IMR-90 (cell line): ENCODE measurements around the gene GRID1. TPM values are rescaled to one million over a fixed set of nuclear protein-coding genes. Genes with fewer than 3 reads are reported as not detected.

Experiments
- ATAC-seq: fragments of 200-7000 bp; cut with Tn5 transposase; 2 replicates; pipeline ENCODE4 v1.9.1; 2020; ENCODE audit warnings: low read depth, mild to moderate bottlenecking, moderate library complexity
- BruUV-seq: library from RNA; stranded (reverse); fragments of 400-500 nt; replicated peaks from 2 replicates; lab custom pipeline; 2021; lab: Mats Ljungman, UMichigan
- CTCF ChIA-PET: fragments of 300-600 bp; formaldehyde crosslinking; extraction: SDS; loops from one replicate; lab custom pipeline; 2021; ENCODE audit warnings: antibody characterized with exemption; lab: Yijun Ruan, JAX
- POLR2A ChIA-PET: fragments of 300-600 bp; sonication (Branson Sonifier 250); formaldehyde crosslinking; loops from one replicate; lab custom pipeline; 2022; ENCODE audit warnings: antibody characterized with exemption; ENCODE audit not compliant: unreplicated experiment; lab: Charles Lee
- DNase-seq: peaks from one replicate; pipeline ENCODE4 v3.0.0; 2013
- H2AFZ ChIP-seq: replicated peaks from 2 replicates; pipeline ENCODE3; 2013; ENCODE audit warnings: low read length, mild to moderate bottlenecking; ENCODE audit not compliant: poor library complexity
- H2AK5ac ChIP-seq: 2 replicates; pipeline ENCODE4 v1.6.1; 2013; ENCODE audit warnings: low read depth, low read length, inconsistent platforms
- H2AK9ac ChIP-seq: replicated peaks from 2 replicates; pipeline ENCODE3; 2013; ENCODE audit warnings: mild to moderate bottlenecking, low read depth, low read length, moderate library complexity; ENCODE audit not compliant: poor library complexity
- H2BK120ac ChIP-seq: 2 replicates; pipeline ENCODE4 v1.6.1; 2013; ENCODE audit warnings: low read depth, low read length, inconsistent platforms
- H2BK15ac ChIP-seq: 3 replicates; pipeline ENCODE4 v1.6.1; 2013; ENCODE audit warnings: low read depth, low read length, inconsistent platforms
- H2BK20ac ChIP-seq: 2 replicates; pipeline ENCODE4 v1.6.1; 2013; ENCODE audit warnings: low read depth, mild to moderate bottlenecking, inconsistent platforms, low read length, moderate library complexity
- H2BK5ac ChIP-seq: 2 replicates; pipeline ENCODE4 v1.6.1; 2013; ENCODE audit warnings: mild to moderate bottlenecking, low read depth, low read length, inconsistent platforms; ENCODE audit not compliant: poor library complexity, severe bottlenecking
- H3K14ac ChIP-seq: replicated peaks from 2 replicates; pipeline ENCODE4 v1.6.1; 2013; ENCODE audit warnings: low read depth, low read length, inconsistent platforms
- H3K18ac ChIP-seq: 2 replicates; pipeline ENCODE4 v1.6.1; 2013; ENCODE audit warnings: low read depth, low read length, control low read depth
- H3K23ac ChIP-seq: 2 replicates; pipeline ENCODE4 v1.6.1; 2013; ENCODE audit warnings: low read depth, low read length, inconsistent platforms
- H3K27ac ChIP-seq: 2 replicates; pipeline ENCODE4 v1.5.1; 2013; ENCODE audit warnings: mild to moderate bottlenecking, control low read depth, low read length; ENCODE audit not compliant: insufficient read depth
- H3K27me3 ChIP-seq: 2 replicates; pipeline ENCODE4 v1.6.1; 2013; ENCODE audit warnings: low read length; ENCODE audit not compliant: control insufficient read depth, insufficient read depth
- H3K36me3 ChIP-seq: 2 replicates; pipeline ENCODE4 v1.6.1; 2013; ENCODE audit warnings: low read length, mixed read lengths; ENCODE audit not compliant: control insufficient read depth, insufficient read depth
- H3K4ac ChIP-seq: 2 replicates; pipeline ENCODE4 v1.6.1; 2013; ENCODE audit warnings: low read depth, low read length, inconsistent platforms
- H3K4me1 ChIP-seq: 2 replicates; pipeline ENCODE4 v1.6.1; 2013; ENCODE audit warnings: low read length, mixed read lengths; ENCODE audit not compliant: control insufficient read depth, insufficient read depth
- H3K4me2 ChIP-seq: 2 replicates; pipeline ENCODE4 v1.6.1; 2013; ENCODE audit warnings: low read depth, mild to moderate bottlenecking, control low read depth, low read length, moderate library complexity
- H3K4me3 ChIP-seq: 2 replicates; pipeline ENCODE4 v1.5.1; 2013; ENCODE audit warnings: low read depth, mild to moderate bottlenecking, control low read depth, low read length, moderate library complexity; ENCODE audit not compliant: insufficient read depth
- H3K56ac ChIP-seq: 2 replicates; pipeline ENCODE4 v1.6.1; 2013; ENCODE audit warnings: low read length, inconsistent platforms; ENCODE audit not compliant: insufficient read depth; ENCODE audit errors: extremely low read depth
- H3K79me1 ChIP-seq, 2 experiments: 2 replicates each; pipeline ENCODE4 v1.6.1; 2013; ENCODE audit warnings: low read length in 2 of 2, inconsistent platforms in 1 of 2, low read depth in 1 of 2
- H3K9ac ChIP-seq: 2 replicates; pipeline ENCODE4 v1.6.1; 2013; ENCODE audit warnings: low read depth, low read length, control low read depth
- H3K9me1 ChIP-seq: 2 replicates; pipeline ENCODE4 v1.6.1; 2013; ENCODE audit warnings: low read length, inconsistent platforms; ENCODE audit not compliant: insufficient read depth
- H3K9me3 ChIP-seq: 2 replicates; pipeline ENCODE4 v1.6.1; 2013; ENCODE audit warnings: low read length; ENCODE audit not compliant: control insufficient read depth, insufficient read depth
- H4K20me1 ChIP-seq: 2 replicates; pipeline ENCODE4 v1.6.1; 2013; ENCODE audit warnings: low read length, inconsistent platforms; ENCODE audit not compliant: insufficient read depth
- H4K5ac ChIP-seq: 2 replicates; pipeline ENCODE4 v1.6.1; 2013; ENCODE audit warnings: mild to moderate bottlenecking, low read depth, low read length, control low read depth
- H4K8ac ChIP-seq, 2 experiments: 2 replicates each; pipeline ENCODE4 v1.6.1; 2013; ENCODE audit warnings: low read depth in 2 of 2, low read length in 2 of 2, control low read depth in 1 of 2, inconsistent platforms in 1 of 2
- H4K91ac ChIP-seq: 2 replicates; pipeline ENCODE4 v1.6.1; 2013; ENCODE audit warnings: low read depth, low read length, inconsistent platforms; ENCODE audit not compliant: insufficient read depth
- BHLHE40 ChIP-seq: fragments of 150-350 bp; IDR thresholded peaks from 2 replicates; pipeline ENCODE4 v1.6.1; 2016; ENCODE audit warnings: mild to moderate bottlenecking, low read depth, low read length
- CEBPB ChIP-seq: IDR thresholded peaks from 2 replicates; pipeline ENCODE4 v1.6.1; 2012; ENCODE audit warnings: low read depth, low read length, improper control_type of control experiment
- CHD1 ChIP-seq: IDR thresholded peaks from 2 replicates; pipeline ENCODE4 v1.6.1; 2012; ENCODE audit warnings: low read depth, low read length, improper control_type of control experiment
- CTCF ChIP-seq: conservative IDR thresholded peaks from 2 replicates; pipeline ENCODE4 v1.5.1; 2012; ENCODE audit warnings: mild to moderate bottlenecking, low read depth, low read length, improper control_type of control experiment
- ELK1 ChIP-seq: fragments of 150-350 bp; IDR thresholded peaks from 2 replicates; pipeline ENCODE4 v1.6.1; 2016; ENCODE audit warnings: low read depth, mild to moderate bottlenecking, low read length, moderate library complexity, borderline replicate concordance
- FOS ChIP-seq: fragments of 150-350 bp; IDR thresholded peaks from 2 replicates; pipeline ENCODE4 v1.6.1; 2016; ENCODE audit warnings: low read depth, low read length
- MAFK ChIP-seq: IDR thresholded peaks from 2 replicates; pipeline ENCODE4 v1.6.1; 2012; ENCODE audit warnings: low read depth, low read length, improper control_type of control experiment
- MAZ ChIP-seq: IDR thresholded peaks from 2 replicates; pipeline ENCODE4 v1.6.1; 2012; ENCODE audit warnings: low read depth, mild to moderate bottlenecking, low read length, improper control_type of control experiment, moderate library complexity, borderline replicate concordance
- MXI1 ChIP-seq: IDR thresholded peaks from 2 replicates; pipeline ENCODE4 v1.6.1; 2012; ENCODE audit warnings: low read depth, mild to moderate bottlenecking, low read length, moderate library complexity, borderline replicate concordance
- NFE2L2 ChIP-seq: fragments of 150-350 bp; IDR thresholded peaks from 2 replicates; pipeline ENCODE4 v1.6.1; 2016; ENCODE audit warnings: low read depth, mild to moderate bottlenecking, low read length
- POLR2A ChIP-seq: IDR thresholded peaks from 2 replicates; pipeline ENCODE4 v1.6.1; 2012; ENCODE audit warnings: mild to moderate bottlenecking, low read depth, low read length
- RAD21 ChIP-seq: IDR thresholded peaks from 2 replicates; pipeline ENCODE4 v1.6.1; 2012; ENCODE audit warnings: low read length, improper control_type of control experiment
- RCOR1 ChIP-seq: IDR thresholded peaks from 2 replicates; pipeline ENCODE4 v1.6.1; 2012; ENCODE audit warnings: mild to moderate bottlenecking, low read length, improper control_type of control experiment; ENCODE audit not compliant: insufficient replicate concordance
- RFX5 ChIP-seq: IDR thresholded peaks from 2 replicates; pipeline ENCODE4 v1.8.0; 2012; ENCODE audit warnings: low read depth, mild to moderate bottlenecking, low read length, moderate library complexity
- SMC3 ChIP-seq: fragments of 150-350 bp; IDR thresholded peaks from 2 replicates; pipeline ENCODE4 v1.6.1; 2016; ENCODE audit warnings: low read depth, mild to moderate bottlenecking, antibody characterized with exemption, low read length, moderate library complexity
- USF2 ChIP-seq: fragments of 150-350 bp; IDR thresholded peaks from 2 replicates; pipeline ENCODE4 v1.6.1; 2017; ENCODE audit warnings: mild to moderate bottlenecking, antibody characterized with exemption, low read length, low read depth
- WGBS, 2 experiments: methylation state at CpG; one replicate each; pipeline versions ENCODE4 v1.1.5 to v1.1.7; 2013; ENCODE audit warnings: missing lambda C conversion rate in 2 of 2; ENCODE audit not compliant: insufficient read length in 1 of 2; ENCODE audit errors: extremely low coverage in 2 of 2; 5-methylcytosine and 5-hydroxymethylcytosine counted together
- dilution Hi-C: fragments of 300-500 bp; cut with HindIII; formaldehyde crosslinking; loops from one replicate; pipeline ENCODE4 v1.14.3; 2018; ENCODE audit warnings: low sequenced_read_pairs; ENCODE audit not compliant: unreplicated experiment
- in situ Hi-C: fragments of 300-500 bp; cut with MboI; formaldehyde crosslinking; loops from 3 replicates; pipeline ENCODE4 v1.14.3; 2019; ENCODE audit warnings: low sequenced_read_pairs, inconsistent platforms, mixed read lengths
- intact Hi-C: fragments of 100-400 bp; cut with micrococcal nuclease; formaldehyde crosslinking; loops from 2 replicates; pipeline ENCODE4 v1.10.0; 2022
- polyA plus RNA-seq, 3 experiments: library from polyadenylated mRNA; depleted of rRNA; stranded (reverse); fragments of >200 nt; gene quantifications; 2 replicates each; pipeline ENCODE4 v1.2.3, GENCODE V29; 2012; ENCODE audit warnings: low replicate concordance in 1 of 3
- total RNA-seq: library from RNA; depleted of rRNA; stranded (reverse); fragments of >200 nt; gene quantifications from 2 replicates; pipeline ENCODE4 v1.2.3, GENCODE V29; 2012

The GRID1 gene
- total and polyA plus RNA-seq, 2 of the 4 experiments (the other 2 are of a cell fraction), result not detected

GRCh38 chr10:85873063-85873462, 493.5 kb downstream of the GRID1 start:
- Histone ChIP-seq H2BK5ac (no peak overlapping the region), H3K9me3 (peaks cover 21% of the 10 kb centered on the region), H4K8ac (no peak overlapping the region), H2BK120ac (no peak overlapping the region), H3K4me1 (no peaks in the 10 kb centered on the region), H3K9me1 (no peaks in the 10 kb centered on the region), H2BK15ac (no peak overlapping the region), H3K4me2 (no peak overlapping the region), H2BK20ac (no peak overlapping the region), H4K5ac (no peak overlapping the region), H4K20me1 (no peaks in the 10 kb centered on the region), H3K9ac (no peak overlapping the region), H3K36me3 (no peaks in the 10 kb centered on the region), H3K79me1 (no peaks in the 10 kb centered on the region), H3K4me3 (no peak overlapping the region), H3K27ac (no peak overlapping the region), H4K91ac (no peak overlapping the region), H3K56ac (no peak overlapping the region), H2AFZ (no peak overlapping the region), H3K18ac (no peak overlapping the region), H3K27me3 (no peaks in the 10 kb centered on the region), H3K14ac (no peak overlapping the region), H3K23ac (no peak overlapping the region), H2AK9ac (no peak overlapping the region), H3K4ac (no peak overlapping the region), H2AK5ac (no peak overlapping the region)
- dilution Hi-C loops (no loop called here), in situ Hi-C loops (no loop called here), intact Hi-C loops (no loop called here)
- WGBS, 2 experiments, result no CpG with 5 or more reads among the region's 3 CpGs
- TF ChIP-seq SMC3 (no peak), FOS (no peak), ELK1 (no peak), RCOR1 (no peak), CTCF (no peak), CHD1 (no peak), POLR2A (no peak), BHLHE40 (no peak), NFE2L2 (no peak), MXI1 (no peak), RAD21 (no peak), MAZ (no peak), RFX5 (no peak), CEBPB (no peak), USF2 (no peak), MAFK (no peak)
- no TSS peak for BruUV-seq
- ChIA-PET POLR2A (no interaction called here), CTCF (no interaction called here)
- DNase-seq, result no peak
- ATAC-seq, result no peak
